Stimulated activated CD8-positive, alpha-beta memory T cell treated with anti-CD3 and anti-CD28 coated beads, Interleukin-12 subunit alpha, Interleukin-12 subunit beta, amount 100 ng/mL, for 24 hours (primary cell): Measurements from ENCODE around the gene SEMA3F.
A peak's percentile ranks its signal among the peaks of the same experiment; 100 is the strongest.
"Not testable (repeated sequence)": the region's sequence is repeated elsewhere in the genome, so short reads cannot be mapped to it uniquely, and the experiment has no call there.

Source experiments
- DNase-seq: peaks from one replicate; pipeline ENCODE4 v3.0.0-alpha.2; 2020; ENCODE audit errors: extremely low read depth

Gene SEMA3F

DNA sequence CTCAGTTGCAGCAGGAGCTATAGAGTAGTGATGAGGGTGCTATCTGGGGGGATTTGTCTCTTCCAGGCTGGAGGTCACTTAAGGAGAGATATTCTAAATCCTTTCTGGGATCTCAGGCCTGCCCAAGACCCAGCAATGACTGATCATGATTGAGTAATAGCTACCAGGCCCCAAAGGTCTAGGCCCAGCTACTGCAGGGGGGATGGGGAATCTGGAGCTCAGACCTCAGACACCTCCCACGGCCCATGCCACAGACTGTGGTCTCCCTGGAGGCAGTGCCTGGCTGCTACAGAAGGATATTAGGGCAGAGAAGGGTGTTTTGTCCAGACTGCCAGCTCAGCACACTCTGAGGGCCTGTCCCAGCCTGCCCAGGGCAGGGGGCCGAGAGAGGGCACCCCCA is 56.8 kb downstream of the SEMA3F start:
- no peak for DNase-seq

DNA sequence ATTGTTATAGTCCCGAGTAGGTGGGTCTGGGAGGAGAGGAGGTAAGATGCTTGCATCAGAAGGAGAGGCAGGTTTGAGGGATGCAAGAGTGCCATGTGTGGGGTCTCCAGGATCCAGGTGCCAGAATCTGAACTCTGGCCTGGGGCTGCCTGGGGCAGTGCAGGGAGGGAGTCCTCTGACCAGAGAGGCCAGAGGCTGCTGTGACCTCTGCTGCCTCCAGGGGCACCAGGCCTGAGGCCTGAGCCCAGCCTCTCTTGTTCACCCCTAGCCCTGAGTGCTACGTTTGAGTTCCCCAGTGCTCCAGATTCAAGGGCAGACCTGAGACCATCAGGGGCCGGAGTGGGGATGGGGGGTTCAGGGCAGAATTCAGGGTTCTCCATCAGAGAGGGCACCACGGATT is 57.4 kb downstream of the SEMA3F start:
- no peak for DNase-seq

DNA sequence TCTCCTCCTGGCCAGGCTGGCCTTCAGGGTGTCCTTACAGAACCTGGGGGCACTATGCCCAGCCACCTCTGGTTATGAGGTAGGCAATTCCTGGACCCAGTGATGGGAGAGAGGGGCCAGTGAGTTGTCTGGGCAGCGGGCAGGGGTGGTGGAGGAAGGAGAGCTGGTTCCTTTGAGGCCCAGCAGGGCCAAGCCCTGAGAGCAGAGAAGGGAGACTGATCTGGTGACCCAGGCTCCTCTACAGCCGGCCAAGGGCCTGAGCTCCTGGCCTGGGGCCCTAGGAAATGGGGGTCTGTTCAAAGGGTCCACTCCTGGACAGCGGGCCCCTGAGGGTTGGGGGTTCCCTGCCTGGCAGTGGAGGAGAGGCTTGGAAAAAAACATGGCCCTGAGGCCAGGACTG is 57.8 kb downstream of the SEMA3F start:
- no peak for DNase-seq

DNA sequence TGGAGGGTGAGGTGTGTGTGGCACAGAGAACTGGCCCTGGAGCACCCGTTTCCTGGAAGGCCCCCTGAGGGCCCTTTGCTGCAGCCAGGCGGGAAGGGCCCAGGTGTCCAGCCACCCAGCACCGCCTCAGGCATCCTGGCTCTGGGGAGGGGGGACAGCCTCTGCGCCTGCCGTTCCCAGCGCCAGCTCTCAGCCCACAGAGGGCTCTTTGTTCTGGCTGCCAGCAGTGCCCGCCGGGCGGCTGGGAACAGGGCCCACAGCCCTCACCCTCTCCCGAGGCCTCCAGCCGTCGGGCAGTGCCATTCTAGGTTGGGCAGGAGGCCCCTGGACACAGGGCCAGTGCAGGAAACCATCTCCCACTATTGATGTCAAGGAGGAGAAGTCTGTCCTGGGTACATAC is 58.2 kb downstream of the SEMA3F start:
- no peak for DNase-seq

DNA sequence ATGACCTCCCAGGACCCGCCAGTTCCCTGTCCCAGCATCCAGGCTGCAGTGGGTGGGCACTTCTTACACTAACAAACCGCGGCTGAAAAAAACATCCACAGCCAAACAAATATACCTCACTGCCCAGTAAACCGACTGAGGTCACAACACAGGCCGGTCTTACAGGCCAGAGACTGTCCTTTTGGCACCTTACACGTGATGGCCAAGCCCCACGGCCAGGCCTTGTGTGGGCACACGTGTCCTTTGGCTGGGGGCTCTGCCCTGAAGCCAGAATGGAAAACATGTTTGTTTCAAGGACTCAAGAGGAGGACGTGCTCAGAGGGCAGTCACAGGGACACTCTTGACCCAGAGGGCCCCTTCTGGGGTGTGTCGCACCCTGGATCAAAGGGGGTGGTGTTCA is 59.7 kb downstream of the SEMA3F start:
- DNase-seq, result no peak

DNA sequence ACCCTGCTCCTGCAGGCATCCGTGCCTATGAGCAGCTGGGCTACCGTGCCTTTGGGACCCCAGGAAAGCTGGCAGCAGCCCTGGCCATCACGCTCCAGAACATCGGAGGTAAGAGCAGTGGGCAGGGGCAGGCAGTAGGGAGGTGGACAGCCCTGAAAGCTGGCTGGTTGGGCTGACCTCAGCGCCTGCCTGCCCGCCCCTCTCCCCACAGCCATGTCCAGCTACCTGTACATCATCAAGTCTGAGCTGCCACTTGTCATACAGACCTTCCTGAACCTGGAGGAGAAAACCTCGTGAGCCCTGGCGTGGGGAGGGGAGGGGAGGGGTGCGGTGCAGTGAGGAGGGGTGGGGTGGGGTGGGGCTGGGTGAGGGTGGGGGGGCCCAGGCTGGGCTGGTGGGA is 60.4 kb downstream of the SEMA3F start:
- DNase-seq, result no peak

DNA sequence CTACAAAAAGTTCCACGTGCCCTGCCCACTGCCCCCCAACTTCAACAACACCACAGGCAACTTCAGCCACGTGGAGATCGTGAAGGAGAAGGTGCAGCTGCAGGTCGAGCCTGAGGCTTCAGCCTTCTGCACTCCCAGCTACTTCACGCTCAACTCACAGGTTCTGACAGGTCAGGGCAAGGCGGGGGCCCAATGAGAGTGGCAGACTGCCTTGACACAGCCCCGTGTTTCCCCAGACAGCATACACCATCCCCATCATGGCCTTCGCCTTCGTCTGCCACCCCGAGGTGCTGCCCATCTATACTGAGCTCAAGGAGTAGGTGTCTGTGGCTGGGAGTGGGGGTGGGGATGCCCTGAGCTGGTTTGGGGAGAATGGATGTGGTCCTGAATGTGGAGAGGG is 62.6 kb downstream of the SEMA3F start:
- no peak for DNase-seq

DNA sequence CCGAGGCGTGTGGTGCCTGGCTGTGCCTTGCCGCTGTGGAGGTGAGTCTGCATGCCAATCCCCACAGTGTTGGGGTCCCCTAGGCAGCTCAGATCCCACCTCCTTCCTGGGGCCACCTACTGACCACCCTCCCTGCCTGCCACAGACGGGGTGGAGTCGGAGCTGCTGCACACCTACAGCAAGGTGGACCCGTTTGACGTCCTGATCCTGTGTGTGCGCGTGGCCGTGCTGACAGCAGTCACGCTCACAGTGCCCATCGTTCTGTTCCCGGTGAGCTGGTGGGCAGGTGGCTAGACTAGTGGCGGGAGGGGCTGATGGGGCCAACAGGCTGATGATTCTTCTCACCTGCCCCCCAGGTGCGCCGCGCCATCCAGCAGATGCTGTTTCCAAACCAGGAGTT is 63.3 kb downstream of the SEMA3F start:
- DNase-seq, result no peak

DNA sequence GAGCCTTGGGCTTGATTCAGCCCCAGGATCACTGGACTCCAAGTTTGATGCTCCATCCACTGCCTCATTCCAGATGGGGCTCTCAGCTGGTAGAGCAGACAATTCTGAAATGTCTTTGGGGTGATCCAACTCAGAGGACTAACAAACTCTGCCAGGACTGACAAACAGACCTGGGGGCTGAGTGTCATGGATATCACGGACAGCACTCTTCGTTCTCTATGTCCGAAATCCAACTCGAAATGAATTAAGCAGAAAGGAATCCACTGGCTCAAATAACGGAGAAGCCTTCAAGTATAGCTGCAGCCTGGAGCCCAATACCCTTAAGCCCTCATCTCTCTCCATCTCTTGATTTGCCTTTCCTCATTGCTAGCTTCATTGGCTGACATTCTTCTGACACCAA is 64.2 kb downstream of the SEMA3F start:
- DNase-seq, result no peak

DNA sequence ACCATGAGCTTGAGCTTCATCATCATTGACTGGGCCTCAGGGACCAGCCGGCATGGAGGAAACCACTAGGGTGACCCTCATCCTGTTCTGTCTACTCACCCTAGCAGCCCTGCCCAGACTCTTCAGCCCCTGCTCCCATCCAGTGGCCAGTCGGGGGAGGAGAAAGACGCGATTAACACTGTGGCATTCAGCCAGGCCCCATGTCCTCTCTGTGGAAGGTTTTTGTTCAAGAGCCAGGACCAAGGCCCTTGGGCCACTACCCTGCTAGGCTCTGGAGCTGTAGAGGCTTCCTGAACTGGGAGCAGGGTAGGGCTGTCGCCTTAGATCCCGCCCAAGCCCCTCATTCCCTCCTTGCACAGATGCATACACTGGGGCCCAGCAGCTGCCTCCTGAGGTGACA is 65.0 kb downstream of the SEMA3F start:
- no peak for DNase-seq

DNA sequence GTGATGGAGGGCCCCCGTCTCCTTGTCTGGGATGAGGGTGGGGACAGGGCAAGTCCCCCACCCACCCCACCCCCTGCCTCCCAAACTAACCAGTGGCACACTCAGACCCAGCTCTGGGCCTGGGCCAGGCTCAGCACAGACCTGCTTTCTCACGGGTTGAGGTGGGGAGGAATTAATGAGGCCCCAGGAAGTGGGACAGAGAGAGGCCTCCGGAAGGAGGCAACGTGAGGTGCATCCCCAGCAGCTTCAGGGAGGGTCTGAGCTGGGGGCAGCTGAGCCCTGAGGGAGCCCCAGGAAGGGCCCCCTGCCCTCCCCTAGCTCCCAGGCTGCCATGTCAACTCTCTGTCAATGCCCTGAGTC is 65.9 kb downstream of the SEMA3F start:
- DNase-seq, result no peak

DNA sequence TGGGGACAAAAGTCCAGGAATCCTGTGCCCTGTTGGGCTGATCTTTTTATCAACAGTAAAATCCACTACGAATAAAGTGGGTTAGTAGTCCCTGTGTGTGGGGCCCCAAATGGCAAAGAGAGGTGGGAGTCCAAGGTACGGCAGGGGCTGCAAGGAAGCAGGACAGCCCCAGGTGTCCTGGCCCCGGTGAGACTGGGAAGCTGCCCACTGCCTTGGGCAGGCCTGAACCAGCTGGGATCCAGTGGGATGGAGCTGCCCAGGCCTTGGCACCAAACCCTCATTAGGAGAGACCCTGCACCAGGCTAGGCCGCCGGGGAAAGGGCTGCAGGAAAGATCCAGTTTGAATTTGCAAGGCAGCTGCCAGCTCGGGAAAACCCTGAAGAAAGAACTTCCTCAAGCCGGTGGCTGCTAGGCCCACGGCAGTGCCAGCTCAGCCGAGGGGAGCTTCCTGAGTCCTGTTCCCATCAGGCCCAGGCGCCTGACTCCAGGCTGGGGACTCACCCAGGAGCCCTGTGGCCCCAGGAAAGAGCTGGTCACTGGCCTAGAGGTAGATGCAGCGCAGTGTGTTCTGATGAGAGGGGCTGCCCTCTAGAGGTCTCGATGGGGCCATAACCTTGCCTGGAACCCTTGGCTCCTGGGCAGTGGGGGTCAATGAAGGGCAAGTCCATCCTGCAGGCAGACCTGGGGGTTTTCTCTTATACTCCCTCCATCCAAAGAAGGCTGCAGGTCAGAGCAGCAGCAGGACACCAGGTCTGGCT is 66.5 kb downstream of the SEMA3F start:
- DNase-seq, result no peak

DNA sequence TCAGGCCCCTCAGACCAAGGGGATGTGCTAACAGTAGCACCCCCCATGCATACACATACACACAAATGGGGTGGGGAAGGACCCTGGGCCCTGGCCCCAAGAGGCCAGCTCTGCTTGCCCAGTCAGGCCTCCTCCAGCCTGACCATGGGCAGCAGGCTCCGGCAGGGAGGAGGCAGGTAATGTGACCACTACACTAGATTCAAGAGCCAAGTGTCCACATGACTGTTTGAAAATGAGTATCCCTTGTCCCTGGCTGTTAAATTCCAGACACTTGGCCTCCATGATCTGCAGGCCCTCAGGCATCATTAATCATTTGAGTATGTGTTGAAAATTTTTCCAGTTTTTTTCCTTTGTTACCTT is 67.0 kb downstream of the SEMA3F start:
- no peak for DNase-seq

DNA sequence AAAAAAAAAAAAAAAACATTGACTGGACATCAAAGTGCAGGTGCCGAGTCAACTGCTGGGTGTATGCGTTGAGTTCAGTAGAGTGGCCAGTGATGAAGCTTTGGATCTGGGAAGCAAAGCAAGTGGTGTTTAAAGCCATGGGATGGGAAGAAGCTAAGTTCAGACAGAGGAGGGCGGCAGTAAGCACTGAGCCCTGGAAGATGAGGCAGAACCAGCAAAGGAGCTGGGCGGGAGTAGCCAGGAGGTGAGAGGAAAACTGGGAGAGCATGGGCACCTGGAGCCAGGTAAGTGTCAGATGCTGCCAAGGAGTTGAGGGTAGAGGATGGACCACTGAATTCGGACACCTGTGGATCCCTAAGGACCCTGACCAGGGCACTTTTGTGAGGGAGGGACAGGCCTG is 69.5 kb downstream of the SEMA3F start:
- no peak for DNase-seq

DNA sequence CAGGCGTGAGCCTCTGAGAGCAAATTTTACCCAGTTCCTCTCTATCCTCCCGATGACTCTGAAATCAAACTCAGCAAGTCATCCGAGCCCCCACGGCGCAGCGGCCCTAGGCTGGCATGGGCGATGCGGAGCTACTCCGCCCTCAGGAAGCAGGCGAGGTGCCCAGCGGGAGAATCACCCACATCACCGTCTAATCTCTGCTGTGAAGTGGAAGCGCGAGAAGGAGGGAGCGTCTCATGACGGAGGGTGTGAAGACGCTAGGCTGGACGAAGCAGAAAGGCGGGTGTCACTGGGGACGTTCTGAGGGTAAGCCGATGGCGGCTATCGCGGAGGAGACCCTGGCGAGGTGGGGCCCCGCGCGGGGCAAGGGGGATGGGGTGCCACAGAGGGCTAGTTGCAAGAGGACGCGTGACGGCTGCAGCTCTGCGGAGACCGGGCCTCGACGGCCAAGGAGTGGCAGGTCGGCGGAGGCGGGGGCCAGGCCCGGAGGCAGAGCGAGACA is 71.8 kb downstream of the SEMA3F start:
- DNase-seq, result no peak

DNA sequence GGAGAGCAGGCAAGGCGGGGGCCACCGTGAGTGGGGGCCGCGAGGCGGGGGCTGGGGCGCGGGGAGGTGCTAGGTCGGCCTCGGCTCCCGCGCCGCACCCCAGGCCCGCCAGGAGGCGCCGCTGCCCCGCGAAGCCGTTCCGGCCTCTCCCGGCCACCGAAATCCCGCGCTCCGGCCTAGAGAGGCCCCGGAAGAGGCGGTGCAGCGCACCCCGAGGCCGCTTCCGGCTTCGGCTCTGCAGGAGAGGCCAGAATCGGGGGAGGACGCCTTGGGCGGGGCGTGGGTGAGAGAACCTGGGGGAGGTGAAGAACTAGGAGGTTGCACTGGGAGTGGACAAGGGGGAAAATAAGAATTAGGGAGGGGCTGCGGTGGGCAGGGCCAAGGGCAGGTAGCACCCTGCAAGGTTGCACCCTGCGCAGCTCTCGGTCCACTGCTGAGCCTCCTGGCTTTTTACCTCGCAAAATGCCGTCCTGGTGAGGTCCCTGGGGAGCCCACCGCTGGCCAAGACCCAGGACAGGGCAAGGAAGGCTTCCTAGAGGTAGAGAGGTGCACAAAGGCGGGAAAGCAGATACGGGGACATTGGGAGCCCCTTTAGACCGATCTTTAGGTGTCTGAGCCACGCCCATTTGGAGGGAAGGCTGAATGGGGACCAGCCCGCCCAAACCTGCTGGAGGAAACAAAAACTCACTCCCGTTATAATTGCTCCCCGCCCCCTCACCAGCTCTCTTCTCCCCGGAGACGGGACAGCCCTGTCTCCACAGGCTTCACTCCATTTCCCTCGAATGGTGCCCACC is 72.5 kb downstream of the SEMA3F start:
- peak; percentile 76 for DNase-seq

DNA sequence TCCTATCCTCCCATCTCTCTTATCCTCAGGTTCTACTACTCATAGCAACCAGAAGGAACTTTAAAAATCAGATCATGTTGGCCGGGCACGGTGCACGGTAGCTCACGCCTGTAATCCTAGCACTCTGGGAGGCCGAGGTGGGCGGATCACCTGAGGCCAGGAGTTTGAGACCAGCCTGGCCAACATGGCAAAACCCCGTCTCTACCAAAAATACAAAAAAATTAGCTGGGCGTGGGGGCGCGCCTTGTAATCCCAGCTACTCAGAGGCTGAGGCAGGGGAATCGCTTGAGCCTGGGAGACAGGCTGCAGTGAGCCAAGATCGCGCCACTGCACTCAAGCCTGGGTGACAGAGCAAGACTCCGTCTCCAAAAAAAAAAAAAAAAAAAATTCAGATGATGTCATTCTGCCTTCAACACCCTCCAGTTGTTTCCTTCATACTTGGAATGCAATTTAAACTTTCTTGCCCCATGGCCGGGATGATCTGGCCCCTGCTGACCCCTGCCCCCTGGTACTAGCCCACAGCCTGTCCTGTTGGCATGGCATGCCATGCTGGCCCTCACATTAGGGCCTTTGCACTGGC is 73.2 kb downstream of the SEMA3F start:
- not testable (repeated sequence) for DNase-seq

DNA sequence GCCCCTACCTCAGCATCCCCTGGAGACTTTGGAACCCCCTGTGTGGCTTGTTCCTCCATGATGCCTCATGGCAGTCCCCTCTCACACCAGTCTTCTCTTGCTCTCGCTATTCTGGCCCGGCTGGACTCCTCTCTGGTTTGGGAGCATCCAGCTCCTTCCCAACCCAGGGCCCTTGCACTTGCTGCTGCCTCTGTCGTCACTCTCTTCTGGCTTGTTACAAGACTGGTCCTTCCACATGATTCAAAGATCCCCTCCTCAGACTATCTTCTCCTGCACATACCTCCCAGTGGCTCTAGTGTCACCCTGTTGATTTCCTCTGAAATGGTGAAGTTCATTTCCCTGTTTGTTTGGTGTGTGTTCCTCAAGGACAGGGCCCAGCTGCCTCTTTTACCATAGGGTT is 74.4 kb downstream of the SEMA3F start:
- no peak for DNase-seq

DNA sequence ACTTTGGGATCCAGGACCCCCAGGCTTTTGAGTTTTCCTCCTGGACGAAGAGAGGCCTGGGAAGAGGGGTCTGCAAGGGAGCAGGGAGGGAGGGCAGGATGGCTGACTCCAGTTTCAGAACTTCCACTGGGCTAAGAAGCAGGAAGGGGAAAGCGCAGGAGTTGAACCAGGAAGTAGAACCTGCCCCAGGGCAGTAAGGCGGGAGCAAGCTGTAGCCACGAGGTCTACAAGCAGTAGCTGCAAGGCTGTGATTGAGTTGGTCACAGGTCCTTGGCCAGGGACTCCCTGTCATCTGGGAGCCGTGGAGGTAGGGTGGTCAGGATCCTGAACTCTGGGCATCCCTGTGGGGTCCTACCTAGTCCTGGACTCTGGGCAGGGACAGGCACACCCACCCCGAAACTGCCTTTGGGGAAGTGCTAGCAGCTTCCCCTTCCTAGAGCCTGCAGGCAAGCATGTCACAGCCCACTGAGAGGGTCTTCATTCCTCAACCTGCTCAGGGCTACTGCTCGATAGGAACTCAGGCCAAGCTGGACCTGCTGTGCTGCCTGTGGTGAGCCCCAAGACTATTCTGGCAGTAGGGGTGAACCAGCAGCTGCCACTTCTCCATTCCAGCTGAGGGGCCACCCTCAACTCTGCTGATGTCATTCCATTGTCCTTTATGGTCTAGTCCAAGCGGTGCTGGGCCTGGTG is 75.1 kb downstream of the SEMA3F start:
- DNase-seq, result no peak

DNA sequence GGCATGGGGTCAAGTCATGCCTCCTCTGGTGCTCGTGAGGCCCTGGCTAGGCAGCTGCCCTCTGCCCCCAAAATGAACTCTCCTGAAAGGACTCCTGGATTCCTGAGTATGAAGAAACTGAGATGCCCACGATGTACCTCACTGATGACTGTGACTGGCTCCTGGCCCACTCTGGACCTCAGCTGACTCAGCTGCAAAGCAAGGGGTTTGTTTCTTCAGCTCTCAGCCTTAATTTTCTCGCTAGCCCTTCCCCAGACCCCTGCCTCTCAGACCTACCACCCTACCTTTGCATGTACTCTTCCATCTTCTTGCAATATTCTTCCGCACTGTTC is 75.6 kb downstream of the SEMA3F start:
- DNase-seq, result no peak

DNA sequence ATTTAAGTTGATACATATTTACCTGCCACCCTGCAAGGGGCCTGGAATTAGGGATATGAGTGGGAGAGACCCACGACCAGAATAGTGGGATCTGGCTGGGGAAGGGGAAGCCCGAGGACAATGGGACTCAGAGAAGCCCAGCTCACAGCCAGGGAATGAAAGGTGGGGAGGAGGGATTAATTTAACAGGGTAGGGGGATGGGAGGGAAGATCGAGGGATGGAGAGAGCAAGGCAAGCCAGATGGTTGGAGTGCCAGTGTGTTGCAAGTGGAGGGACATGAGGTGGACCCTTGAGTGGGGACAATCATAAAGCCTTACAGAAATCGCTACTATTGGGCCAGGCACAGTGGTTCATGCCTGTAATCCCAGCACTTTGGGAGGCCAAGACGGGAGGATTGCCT is 76.5 kb downstream of the SEMA3F start:
- DNase-seq, result no peak

DNA sequence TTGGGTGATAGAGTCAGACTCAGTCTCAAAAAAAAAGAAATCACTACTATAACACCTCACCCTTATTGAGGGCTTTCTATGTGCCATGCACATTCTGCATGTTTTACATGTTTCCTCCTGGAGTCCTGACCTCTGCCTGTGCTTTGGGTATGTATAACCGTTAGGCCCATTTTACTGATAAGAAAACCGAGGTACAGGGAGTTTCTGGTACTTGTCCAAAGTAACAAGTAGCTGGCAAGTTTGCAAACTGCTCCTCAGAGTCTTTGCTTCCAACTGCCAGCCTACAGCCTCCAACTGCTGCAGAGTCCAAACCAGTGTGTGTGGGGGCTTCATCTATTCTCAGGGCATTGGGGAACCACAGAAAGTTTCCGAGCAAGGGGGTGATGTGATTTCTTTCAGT is 77.2 kb downstream of the SEMA3F start:
- no peak for DNase-seq

DNA sequence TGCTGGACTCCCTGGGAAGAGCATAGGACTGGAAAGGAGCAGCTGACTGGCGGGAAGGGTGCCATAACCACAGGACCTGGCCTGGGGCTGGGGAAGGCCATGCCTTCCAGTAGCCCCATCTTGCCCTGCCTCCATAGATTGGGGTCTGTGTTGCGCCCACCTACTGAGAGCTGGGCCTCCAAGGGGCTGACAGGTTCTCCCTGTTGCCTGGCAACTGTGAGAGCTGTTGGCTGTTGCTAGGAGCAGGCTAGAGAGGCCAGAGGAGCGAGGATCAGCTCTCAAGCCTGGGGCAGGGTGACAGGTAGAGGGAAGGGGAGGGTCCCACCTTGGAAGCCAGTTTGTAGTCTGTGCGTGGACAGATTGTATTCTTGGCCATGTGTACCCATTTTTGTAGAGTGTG is 78.1 kb downstream of the SEMA3F start:
- no peak for DNase-seq
